Uterus (tissue), 2 donors: Measurements from ENCODE around the gene ZC2HC1B.

Experiments
- CTCF ChIP-seq, 4 experiments: fragments of 200-600 bp in 2 of 4; fragments of 450-650 bp in 2 of 4; sonication (generic) in 2 of 4; IDR thresholded peaks; one replicate each; pipeline ENCODE4 v1.5.1; 2016 to 2019; ENCODE audit warnings: antibody characterized with exemption in 4 of 4, mild to moderate bottlenecking in 2 of 4, moderate library complexity in 1 of 4
- POLR2A ChIP-seq, 2 donors: fragments of 450-650 bp; IDR thresholded peaks; one replicate each; pipeline ENCODE4 v1.6.1; 2016; ENCODE audit warnings: antibody characterized with exemption in 2 of 2, mild to moderate bottlenecking in 1 of 2, moderate library complexity in 1 of 2

DNA sequence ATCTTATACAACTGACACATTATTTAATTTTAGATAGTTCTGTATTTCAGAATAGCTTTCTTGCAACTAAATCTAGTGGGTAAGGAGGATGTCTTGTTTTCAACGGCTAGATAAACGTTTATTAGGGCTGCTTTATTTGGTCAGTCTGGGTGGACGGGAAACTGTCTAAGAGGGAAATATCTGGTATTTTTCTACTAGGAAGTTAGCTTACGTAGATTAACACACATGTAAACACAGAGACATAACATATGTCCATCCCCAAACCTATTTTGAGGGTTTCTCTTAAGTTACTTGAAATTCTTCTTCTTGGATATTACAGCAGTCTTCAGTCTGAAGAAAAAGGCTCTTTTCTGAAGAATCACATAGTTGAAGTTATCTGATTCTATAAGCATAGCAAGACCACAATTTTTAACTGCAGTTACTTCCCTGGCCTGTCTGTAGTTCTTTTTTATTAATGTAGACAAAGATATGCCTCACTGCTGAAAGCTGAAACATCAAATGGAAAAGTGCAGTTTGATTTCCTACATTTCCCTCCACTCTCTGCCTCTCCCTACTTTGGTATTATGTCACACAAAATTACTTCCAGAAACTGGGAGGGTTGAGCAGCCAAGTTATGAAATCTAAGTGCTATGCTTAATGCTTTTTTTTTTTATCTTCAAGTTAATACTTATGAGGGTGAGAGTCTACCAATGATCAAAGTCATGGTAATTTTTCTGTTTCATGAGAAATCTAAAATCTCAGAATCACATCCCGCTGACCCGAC, 106.4 kb downstream of the ZC2HC1B start:
- TF ChIP-seq POLR2A (IDR thresholded peaks at IDR 0.05) (no peak), CTCF (IDR thresholded peaks at IDR 0.05) (no peak)
